BJ (cell line): ENCODE measurements around the gene TRIM66. TPM values are rescaled to one million over a fixed set of nuclear protein-coding genes. Genes with fewer than 3 reads are reported as not detected.

Experiments
- CTCF ChIA-PET: fragments of 350-600 bp; formaldehyde crosslinking; extraction: SDS; loops from one replicate; lab custom pipeline; 2021; ENCODE audit warnings: antibody characterized with exemption, inconsistent platforms; lab: Yijun Ruan, JAX
- POLR2A ChIA-PET: fragments of 300-600 bp; sonication (Branson Sonifier 250); formaldehyde crosslinking; extraction: SDS; loops from one replicate; lab custom pipeline; 2021; ENCODE audit warnings: antibody characterized with exemption; lab: Charles Lee
- DNase-seq: peaks from one replicate; pipeline ENCODE4 v3.0.0-alpha.2; 2011; ENCODE audit warnings: low read depth
- H3K27me3 ChIP-seq: 2 replicates; pipeline ENCODE4 v1.6.0; 2011; ENCODE audit warnings: low read length; ENCODE audit not compliant: control insufficient read depth, insufficient read depth
- H3K36me3 ChIP-seq: 2 replicates; pipeline ENCODE4 v1.5.1; 2011; ENCODE audit warnings: low read length; ENCODE audit not compliant: control insufficient read depth, insufficient read depth
- H3K4me3 ChIP-seq: 2 replicates; pipeline ENCODE4 v1.5.1; 2011; ENCODE audit warnings: low read depth, mild to moderate bottlenecking, control low read depth, low read length
- CTCF ChIP-seq: IDR thresholded peaks from 2 replicates; pipeline ENCODE4 v1.5.1; 2011; ENCODE audit warnings: low read depth, mild to moderate bottlenecking, control low read depth, inconsistent platforms, low read length, moderate library complexity; ENCODE audit not compliant: insufficient read depth
- polyA plus RNA-seq: library from polyadenylated mRNA; depleted of rRNA; stranded (reverse); fragments of >200 nt; gene quantifications from 2 replicates; pipeline ENCODE4 v1.2.3, GENCODE V29; 2011

Gene TRIM66
- polyA plus RNA-seq, 1 experiment = 5.6 TPM

GRCh38 chr11:8698379-8698851 is 15.9 kb upstream of the TRIM66 start:
- ChIA-PET POLR2A (no interaction called here), CTCF (interaction anchor here (0.6 to 1.3 kb wide), 4 partner anchors 11 to 261 kb away, joined by 3 to 5 read pairs (median 4); no protein-coding TSS in a partner anchor)
- Histone ChIP-seq H3K27me3 (no peaks in the 10 kb centered on the region), H3K4me3 (no peak overlapping the region), H3K36me3 (peaks cover 57% of the 10 kb centered on the region)
- no peak for TF ChIP-seq CTCF
- no peak for DNase-seq

DNA sequence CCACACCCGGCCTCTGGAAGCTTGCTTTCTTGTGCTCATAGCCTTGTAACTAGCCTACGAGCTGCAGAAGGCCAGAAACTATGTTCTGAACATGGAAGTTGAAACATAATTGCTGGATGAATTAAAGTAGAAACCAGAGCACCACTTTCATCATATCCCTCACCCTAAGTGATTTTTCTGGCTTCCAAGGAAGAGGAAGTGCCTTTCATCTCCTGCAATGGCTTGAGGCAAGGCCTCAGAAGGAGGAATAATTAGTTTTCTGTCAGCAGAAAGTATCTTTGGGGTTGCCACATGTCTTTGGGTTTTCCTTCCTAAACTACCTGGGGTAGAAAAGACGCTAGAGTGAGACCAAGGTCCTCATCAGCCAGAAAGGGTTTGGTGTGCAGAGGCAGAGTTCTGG is 14.6 kb upstream of the TRIM66 start:
- no peak for DNase-seq
- POLR2A ChIA-PET = no interaction called here
- Histone ChIP-seq H3K36me3 (peaks cover 55% of the 10 kb centered on the region), H3K27me3 (no peaks in the 10 kb centered on the region), H3K4me3 (no peak overlapping the region)
- TF ChIP-seq CTCF = no peak
- CTCF ChIA-PET = no interaction called here

DNA sequence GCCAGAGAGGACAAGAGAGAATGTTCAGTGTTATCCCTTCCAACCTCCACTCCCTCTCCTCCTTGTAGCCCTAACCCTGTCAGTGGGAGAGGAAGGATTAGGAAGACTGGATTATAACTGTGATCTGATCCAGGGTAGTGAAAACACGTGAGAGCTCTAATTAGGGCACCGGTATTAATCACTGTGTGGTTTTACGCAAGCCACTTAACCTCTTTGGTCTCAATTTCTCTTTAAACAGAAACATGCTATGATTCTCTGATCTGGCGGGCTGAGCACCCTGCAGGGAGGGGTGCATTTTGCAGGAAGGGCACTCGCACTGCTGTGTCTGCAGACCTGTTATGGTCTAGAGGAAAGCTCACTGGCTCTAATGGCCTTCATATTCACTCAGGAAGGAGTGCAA is 11.7 kb upstream of the TRIM66 start:
- H3K36me3 ChIP-seq = peaks cover 47% of the 10 kb centered on the region
- CTCF ChIA-PET = no interaction called here

DNA sequence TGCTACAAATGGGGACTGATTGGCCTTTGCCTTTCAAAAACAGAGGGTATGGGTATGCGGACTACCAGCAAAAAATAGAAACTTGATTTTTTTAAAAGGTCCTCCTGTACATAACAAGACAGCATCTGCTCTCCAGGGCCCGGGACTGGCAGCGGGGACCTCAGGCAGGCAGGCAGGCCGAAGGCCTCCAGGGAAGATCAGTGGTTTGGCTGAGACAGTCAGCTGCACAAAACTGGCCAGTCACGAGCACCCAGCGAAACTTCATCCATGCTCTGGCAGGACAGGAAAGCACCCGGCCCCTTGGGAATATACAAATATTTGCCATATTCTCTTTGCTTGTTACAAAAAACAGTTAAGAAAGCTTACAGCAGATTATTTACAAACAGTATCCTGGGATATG is 11.1 kb upstream of the TRIM66 start:
- H3K4me3 ChIP-seq = no peak overlapping the region
- no peak for TF ChIP-seq CTCF
- no peak for DNase-seq
- ChIA-PET CTCF (no interaction called here), POLR2A (no interaction called here)
- H3K27me3 ChIP-seq = no peaks in the 10 kb centered on the region
- H3K36me3 ChIP-seq = peaks cover 42% of the 10 kb centered on the region

More for the DNA sequence above, 11.7 kb upstream of the TRIM66 start:
- POLR2A ChIA-PET = no interaction called here
- no peak for TF ChIP-seq CTCF
- no peak for DNase-seq
- Histone ChIP-seq H3K4me3 (no peak overlapping the region), H3K27me3 (no peaks in the 10 kb centered on the region)

DNA sequence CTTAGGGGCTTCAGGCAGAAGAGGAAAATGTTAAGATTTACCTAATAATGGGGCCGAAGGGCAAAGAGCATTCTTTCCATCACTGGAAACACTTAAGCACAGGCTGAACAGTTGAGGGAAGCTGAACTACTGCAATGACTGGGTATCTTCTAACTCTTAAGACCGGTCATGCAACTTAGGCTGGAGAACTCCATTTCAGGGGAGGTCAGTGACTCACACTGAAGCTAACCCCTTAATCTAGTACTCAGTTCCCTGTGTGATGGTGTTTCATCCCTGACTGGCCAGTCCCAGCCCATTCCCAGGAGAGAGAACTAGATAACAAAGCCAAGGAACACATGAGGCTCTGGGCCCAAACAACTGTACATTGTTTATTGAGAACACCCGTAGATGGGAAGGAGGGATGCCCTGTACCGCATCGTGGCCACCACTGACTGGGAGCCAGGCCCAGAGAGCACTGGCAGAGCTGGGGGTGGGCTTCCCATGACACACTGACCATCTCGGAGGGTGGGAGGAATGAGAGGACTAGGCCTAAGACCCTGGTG is 10.6 kb upstream of the TRIM66 start:
- no peak for TF ChIP-seq CTCF
- no peaks in the 10 kb centered on the region for H3K27me3 ChIP-seq
- no peak overlapping the region for H3K4me3 ChIP-seq
- H3K36me3 ChIP-seq = peaks cover 37% of the 10 kb centered on the region
- POLR2A ChIA-PET = no interaction called here
- DNase-seq = no peak
- CTCF ChIA-PET = no interaction called here
